HUES48 (cell line): Measurements from ENCODE around the gene PLD5.

Source experiments
- H3K27ac ChIP-seq: one replicate; pipeline ENCODE4 v1.7.0; 2013; ENCODE audit warnings: low read depth, low read length, inconsistent platforms
- H3K27me3 ChIP-seq: 2 replicates; pipeline ENCODE4 v1.6.1; 2013; ENCODE audit warnings: mild to moderate bottlenecking, low read length; ENCODE audit not compliant: control insufficient read depth, insufficient read depth
- H3K36me3 ChIP-seq: 2 replicates; pipeline ENCODE4 v1.6.1; 2013; ENCODE audit warnings: low read length; ENCODE audit not compliant: control insufficient read depth, insufficient read depth
- H3K4me1 ChIP-seq: 2 replicates; pipeline ENCODE4 v1.6.1; 2013; ENCODE audit warnings: mild to moderate bottlenecking, low read length; ENCODE audit not compliant: control insufficient read depth, insufficient read depth
- H3K4me3 ChIP-seq: 2 replicates; pipeline ENCODE4 v1.5.1; 2013; ENCODE audit warnings: mild to moderate bottlenecking, low read depth, low read length
- H3K9ac ChIP-seq: 2 replicates; pipeline ENCODE4 v1.6.1; 2013; ENCODE audit warnings: mild to moderate bottlenecking, low read depth, low read length, moderate library complexity
- H3K9me3 ChIP-seq: 2 replicates; pipeline ENCODE4 v1.6.1; 2013; ENCODE audit warnings: low read length; ENCODE audit not compliant: control insufficient read depth, insufficient read depth

Gene PLD5

GRCh38 chr1:242524571-242525359, at the start of gene PLD5:
Gene PLD5, minus strand, starts transcription at chr1:242524697.
- peak within 1 kb of the TSS; percentile 84 for H3K4me3 ChIP-seq
- H3K27ac ChIP-seq = peak within 1 kb of the TSS; percentile 53
- peaks cover 9% of the 10 kb centered on the region for H3K4me1 ChIP-seq
- H3K27me3 ChIP-seq = peaks cover 42% of the 10 kb centered on the region
- H3K9ac ChIP-seq = peak within 1 kb of the TSS; percentile 47
- no peaks in the 10 kb centered on the region for H3K9me3 ChIP-seq
- H3K36me3 ChIP-seq = no peaks in the 10 kb centered on the region

GRCh38 chr1:242569867-242570266, 45.4 kb upstream of the PLD5 start:
- Histone ChIP-seq H3K27ac (no peak overlapping the region), H3K27me3 (no peaks in the 10 kb centered on the region), H3K9me3 (no peaks in the 10 kb centered on the region), H3K4me3 (no peak overlapping the region), H3K36me3 (no peaks in the 10 kb centered on the region), H3K4me1 (no peaks in the 10 kb centered on the region), H3K9ac (no peak overlapping the region)

GRCh38 chr1:242568666-242569065, 44.2 kb upstream of the PLD5 start:
- no peaks in the 10 kb centered on the region for H3K36me3 ChIP-seq
- no peak overlapping the region for H3K27ac ChIP-seq
- no peak overlapping the region for H3K9ac ChIP-seq
- no peaks in the 10 kb centered on the region for H3K9me3 ChIP-seq
- no peak overlapping the region for H3K4me3 ChIP-seq
- no peaks in the 10 kb centered on the region for H3K4me1 ChIP-seq
- no peaks in the 10 kb centered on the region for H3K27me3 ChIP-seq

- no peaks in the 10 kb centered on the region for H3K27me3 ChIP-seq
- no peak overlapping the region for H3K9ac ChIP-seq
- no peak overlapping the region for H3K27ac ChIP-seq
These were observed 43.1 kb upstream of the PLD5 start for GRCh38 chr1:242567596-242567995.

GRCh38 chr1:242556759-242557158, 32.3 kb upstream of the PLD5 start:
- Histone ChIP-seq H3K27me3 (no peaks in the 10 kb centered on the region), H3K4me1 (no peaks in the 10 kb centered on the region), H3K36me3 (no peaks in the 10 kb centered on the region), H3K4me3 (no peak overlapping the region), H3K27ac (no peak overlapping the region), H3K9me3 (no peaks in the 10 kb centered on the region), H3K9ac (no peak overlapping the region)

More at GRCh38 chr1:242567596-242567995, 43.1 kb upstream of the PLD5 start:
- H3K36me3 ChIP-seq = no peaks in the 10 kb centered on the region
- no peaks in the 10 kb centered on the region for H3K9me3 ChIP-seq
- no peak overlapping the region for H3K4me3 ChIP-seq
- no peaks in the 10 kb centered on the region for H3K4me1 ChIP-seq

GRCh38 chr1:242556276-242556675, 31.8 kb upstream of the PLD5 start:
- no peaks in the 10 kb centered on the region for H3K27me3 ChIP-seq
- H3K4me3 ChIP-seq = no peak overlapping the region
- H3K9me3 ChIP-seq = no peaks in the 10 kb centered on the region
- no peaks in the 10 kb centered on the region for H3K4me1 ChIP-seq
- no peak overlapping the region for H3K9ac ChIP-seq
- no peaks in the 10 kb centered on the region for H3K36me3 ChIP-seq
- H3K27ac ChIP-seq = no peak overlapping the region

- no peaks in the 10 kb centered on the region for H3K4me1 ChIP-seq
- H3K4me3 ChIP-seq = no peak overlapping the region
- no peaks in the 10 kb centered on the region for H3K27me3 ChIP-seq
- H3K36me3 ChIP-seq = no peaks in the 10 kb centered on the region
- no peaks in the 10 kb centered on the region for H3K9me3 ChIP-seq
- no peak overlapping the region for H3K27ac ChIP-seq
- H3K9ac ChIP-seq = no peak overlapping the region
These were observed 30.1 kb upstream of the PLD5 start for GRCh38 chr1:242554577-242554976.

- peaks cover 5% of the 10 kb centered on the region; the same call in 1 of the 2 replicates for H3K4me1 ChIP-seq
These were observed 22.6 kb upstream of the PLD5 start for GRCh38 chr1:242546849-242547729.

GRCh38 chr1:242546441-242546840, 21.9 kb upstream of the PLD5 start:
- H3K9me3 ChIP-seq = no peaks in the 10 kb centered on the region
- no peak overlapping the region for H3K27ac ChIP-seq
- H3K9ac ChIP-seq = no peak overlapping the region
- H3K27me3 ChIP-seq = no peaks in the 10 kb centered on the region
- peaks cover 5% of the 10 kb centered on the region; the same call in 1 of the 2 replicates for H3K4me1 ChIP-seq
- no peak overlapping the region for H3K4me3 ChIP-seq
- no peaks in the 10 kb centered on the region for H3K36me3 ChIP-seq

More at GRCh38 chr1:242546849-242547729, 22.6 kb upstream of the PLD5 start:
- H3K4me3 ChIP-seq = no peak overlapping the region
- H3K36me3 ChIP-seq = no peaks in the 10 kb centered on the region
- no peak overlapping the region for H3K9ac ChIP-seq
- no peaks in the 10 kb centered on the region for H3K9me3 ChIP-seq
- H3K27ac ChIP-seq = no peak overlapping the region
- H3K27me3 ChIP-seq = no peaks in the 10 kb centered on the region

- Histone ChIP-seq H3K36me3 (no peaks in the 10 kb centered on the region), H3K4me1 (peaks cover 5% of the 10 kb centered on the region; the same call in 1 of the 2 replicates), H3K9me3 (no peaks in the 10 kb centered on the region), H3K9ac (no peak overlapping the region), H3K4me3 (no peak overlapping the region), H3K27ac (no peak overlapping the region), H3K27me3 (no peaks in the 10 kb centered on the region)
These were observed 19.6 kb upstream of the PLD5 start for GRCh38 chr1:242544071-242544470.

- Histone ChIP-seq H3K9ac (no peak overlapping the region), H3K9me3 (no peaks in the 10 kb centered on the region), H3K27ac (no peak overlapping the region), H3K36me3 (no peaks in the 10 kb centered on the region), H3K4me1 (peaks cover 5% of the 10 kb centered on the region; the same call in 1 of the 2 replicates), H3K27me3 (no peaks in the 10 kb centered on the region), H3K4me3 (no peak overlapping the region)
These were observed 17.8 kb upstream of the PLD5 start for GRCh38 chr1:242542271-242542670.
